Daoy (cell line): ENCODE measurements around the gene SERPINB11. TPM values are rescaled to one million over a fixed set of nuclear protein-coding genes. Genes with fewer than 3 reads are reported as not detected.
"Not testable (repeated sequence)": the region's sequence is repeated elsewhere in the genome, so short reads cannot be mapped to it uniquely, and the experiment has no call there.

Experiments used
- DNase-seq: peaks from one replicate; pipeline ENCODE4 v3.0.0-alpha.2; 2015; ENCODE audit warnings: low read depth
- total RNA-seq: library from RNA; depleted of rRNA; stranded (reverse); fragments of >200 nt; shearing (Covaris generic); gene quantifications from 2 replicates; pipeline ENCODE4 v1.2.3, GENCODE V29; 2014; rRNA removed

SERPINB11 gene
- not detected in 2 replicates for total RNA-seq

GRCh38 chr18:63702660-63703059 lies at the start of gene SERPINB11:
SERPINB11 (plus strand) TSS chr18:63702960; CDS start chr18:63710194, 7,234 bp downstream.
- no peak for DNase-seq

GRCh38 chr18:63658920-63659319 lies 43.8 kb upstream of the SERPINB11 start:
- DNase-seq, result not testable (repeated sequence)

- DNase-seq, result not testable (repeated sequence)
Observed at GRCh38 chr18:63661750-63662149, 41.0 kb upstream of the SERPINB11 start, which contains the start of gene SERPINB3. SERPINB3 (minus strand) TSS chr18:63661893; CDS start chr18:63661216, 677 bp downstream.

- no peak for DNase-seq
Observed at GRCh38 chr18:63664571-63664970, 38.2 kb upstream of the SERPINB11 start.

- peak; percentile 1 for DNase-seq
Observed at GRCh38 chr18:63676526-63677323, 26.0 kb upstream of the SERPINB11 start.

- DNase-seq, result no peak
Observed at GRCh38 chr18:63677500-63678225, 25.1 kb upstream of the SERPINB11 start.

GRCh38 chr18:63679820-63680606 lies 22.7 kb upstream of the SERPINB11 start:
- no peak for DNase-seq

GRCh38 chr18:63681449-63682340 lies 21.1 kb upstream of the SERPINB11 start:
- DNase-seq, result no peak

- DNase-seq, result peak; percentile 4
Observed at GRCh38 chr18:63683152-63683551, 19.6 kb upstream of the SERPINB11 start.

- DNase-seq, result no peak
Observed at GRCh38 chr18:63683890-63684289, 18.9 kb upstream of the SERPINB11 start.

GRCh38 chr18:63684718-63685117 lies 18.0 kb upstream of the SERPINB11 start:
- no peak for DNase-seq

- no peak for DNase-seq
Observed at GRCh38 chr18:63686871-63687270, 15.9 kb upstream of the SERPINB11 start.

- no peak for DNase-seq
Observed at GRCh38 chr18:63689064-63689463, 13.7 kb upstream of the SERPINB11 start.

GRCh38 chr18:63697097-63697660 lies 5.6 kb upstream of the SERPINB11 start:
- no peak for DNase-seq

- no peak for DNase-seq
Observed at GRCh38 chr18:63700501-63700900, 2.3 kb upstream of the SERPINB11 start.

- DNase-seq, result no peak
Observed at GRCh38 chr18:63701952-63702351, 808 bp upstream of the SERPINB11 start.

GRCh38 chr18:63705401-63705800 lies 2.6 kb downstream of the SERPINB11 start:
- no peak for DNase-seq

GRCh38 chr18:63707816-63708215 lies 5.1 kb downstream of the SERPINB11 start:
- no peak for DNase-seq

- DNase-seq, result no peak
Observed at GRCh38 chr18:63708650-63709049, 5.9 kb downstream of the SERPINB11 start.

- DNase-seq, result no peak
Observed at GRCh38 chr18:63725682-63726480, 23.1 kb downstream of the SERPINB11 start.
